HG03045 (cell line): Measurements from ENCODE around the gene MRPL34.
"Not testable (repeated sequence)": the region's sequence is repeated elsewhere in the genome, so short reads cannot be mapped to it uniquely, and the experiment has no call there.

Source experiments
- ATAC-seq: cut with Tn5 transposase; IDR thresholded peaks from one replicate; pipeline ENCODE4 v1.9.1; 2021; ENCODE audit warnings: mild to moderate bottlenecking, moderate library complexity; ENCODE audit not compliant: unreplicated experiment

Gene MRPL34

GRCh38 chr19:17305517-17306284 lies at the start of gene MRPL34:
Gene MRPL34 (plus strand): TSS chr19:17305872. CDS start chr19:17305893, 21 bp downstream.
- peak; percentile 52 for ATAC-seq

- no peak for ATAC-seq
Measured at GRCh38 chr19:17256130-17256529, 49.5 kb upstream of the MRPL34 start.

- no peak for ATAC-seq
Measured at GRCh38 chr19:17259118-17259780, 46.4 kb upstream of the MRPL34 start.

GRCh38 chr19:17259934-17260333 lies 45.7 kb upstream of the MRPL34 start:
- no peak for ATAC-seq

- no peak for ATAC-seq
Measured at GRCh38 chr19:17260842-17261325, 44.8 kb upstream of the MRPL34 start.

GRCh38 chr19:17262557-17262956 lies 43.1 kb upstream of the MRPL34 start:
- no peak for ATAC-seq

GRCh38 chr19:17263712-17264640 lies 41.7 kb upstream of the MRPL34 start:
- ATAC-seq, result no peak

GRCh38 chr19:17264641-17264979 lies 41.1 kb upstream of the MRPL34 start, which contains the start of gene USHBP1:
Gene USHBP1 (minus strand): TSS chr19:17264745. CDS start chr19:17264299, 446 bp downstream.
- ATAC-seq, result no peak

GRCh38 chr19:17266026-17266425 lies 39.6 kb upstream of the MRPL34 start:
- no peak for ATAC-seq

GRCh38 chr19:17266589-17266974 lies 39.1 kb upstream of the MRPL34 start:
- ATAC-seq, result no peak

GRCh38 chr19:17266975-17267788 lies 38.5 kb upstream of the MRPL34 start, which contains the start of gene BABAM1:
Gene BABAM1 (plus strand): TSS chr19:17267443. CDS start chr19:17268807, 1,364 bp downstream.
- ATAC-seq, result peak; percentile 88

- ATAC-seq, result no peak
Measured at GRCh38 chr19:17268754-17269153, 36.9 kb upstream of the MRPL34 start.

- ATAC-seq, result not testable (repeated sequence)
Measured at GRCh38 chr19:17274892-17275291, 30.8 kb upstream of the MRPL34 start.

- no peak for ATAC-seq
Measured at GRCh38 chr19:17275441-17276175, 30.1 kb upstream of the MRPL34 start.

- ATAC-seq, result no peak
Measured at GRCh38 chr19:17279436-17279835, 26.2 kb upstream of the MRPL34 start.

GRCh38 chr19:17281391-17282304 lies 24.0 kb upstream of the MRPL34 start, which contains the start of gene ANKLE1:
Gene ANKLE1 (plus strand): TSS chr19:17281901. CDS start chr19:17281921, 20 bp downstream.
- ATAC-seq, result no peak

GRCh38 chr19:17282488-17283125 lies 23.1 kb upstream of the MRPL34 start:
- ATAC-seq, result no peak

- ATAC-seq, result no peak
Measured at GRCh38 chr19:17283504-17283996, 22.1 kb upstream of the MRPL34 start.
